Thoracic aorta (tissue), 2 donors: ENCODE results near the gene MXI1. TPM values are rescaled to one million over a fixed set of nuclear protein-coding genes. Genes with fewer than 3 reads are reported as not detected.

Source experiments
- ATAC-seq: fragments of 150-250 bp; one replicate; pipeline ENCODE4 v1.8.0; 2017; ENCODE audit warnings: low read depth; ENCODE audit not compliant: insufficient number of reproducible peaks, low FRiP score
- DNase-seq: peaks from one replicate; pipeline ENCODE4 v3.0.0-alpha.2; 2020; ENCODE audit warnings: low spot score
- H3K27ac ChIP-seq, 2 donors: fragments of 200-600 bp; sonication (generic); 1 replicate in 1 of 2; 2 replicates in 1 of 2; pipeline ENCODE4 v1.5.1; 2016; ENCODE audit warnings: mild to moderate bottlenecking in 2 of 2, moderate library complexity in 2 of 2
- H3K27me3 ChIP-seq: fragments of 200-600 bp; sonication (generic); replicated peaks from 2 replicates; pipeline ENCODE4 v1.6.0; 2016; ENCODE audit warnings: mild to moderate bottlenecking; ENCODE audit not compliant: insufficient read depth
- H3K36me3 ChIP-seq: fragments of 200-600 bp; sonication (generic); one replicate; pipeline ENCODE4 v1.5.1; 2016
- H3K4me1 ChIP-seq, 2 donors: fragments of 200-600 bp; sonication (generic); 1 replicate in 1 of 2; 2 replicates in 1 of 2; pipeline versions ENCODE4 v1.5.1 to v1.6.0; 2016; ENCODE audit warnings: low read depth in 2 of 2, mild to moderate bottlenecking in 1 of 2; ENCODE audit not compliant: control insufficient read depth in 1 of 2
- H3K4me3 ChIP-seq: fragments of 200-600 bp; sonication (generic); 2 replicates; pipeline ENCODE4 v1.5.1; 2016; ENCODE audit warnings: mild to moderate bottlenecking
- H3K9me3 ChIP-seq: fragments of 200-600 bp; sonication (generic); 2 replicates; pipeline ENCODE4 v1.5.1; 2016
- CTCF ChIP-seq: fragments of 200-600 bp; sonication (generic); IDR thresholded peaks from one replicate; pipeline ENCODE4 v1.5.1; 2019; ENCODE audit warnings: antibody characterized with exemption
- total RNA-seq, 2 donors: library from RNA; depleted of rRNA; stranded (reverse); fragments of >200 nt; gene quantifications; one replicate each; pipeline versions ENCODE4 v1.1.0 to v1.2.3, GENCODE V29; 2016

MXI1 gene
- total RNA-seq, 2 donors from 2014 or later = 87.7 to 92.8 TPM

DNA sequence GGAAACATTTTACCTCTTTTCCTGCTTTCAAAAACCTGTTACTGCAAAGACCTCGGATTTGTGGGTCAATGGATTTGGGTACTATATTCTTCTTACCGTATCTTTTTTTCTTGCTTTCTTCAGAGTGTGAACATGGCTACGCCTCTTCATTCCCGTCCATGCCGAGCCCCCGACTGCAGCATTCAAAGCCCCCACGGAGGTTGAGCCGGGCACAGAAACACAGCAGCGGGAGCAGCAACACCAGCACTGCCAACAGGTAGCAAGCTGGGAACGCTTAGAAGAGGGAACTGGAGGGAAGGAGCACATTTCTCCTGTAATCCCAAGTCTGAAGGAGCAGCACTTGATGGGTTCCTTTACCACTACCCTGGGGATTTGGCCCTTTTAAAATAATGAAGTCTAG lies 20.7 kb downstream of the MXI1 start:
- H3K9me3 ChIP-seq = no peaks in the 10 kb centered on the region
- H3K27me3 ChIP-seq = no peaks in the 10 kb centered on the region
- no peak for TF ChIP-seq CTCF
- H3K36me3 ChIP-seq = peaks cover 5% of the 10 kb centered on the region
- H3K4me3 ChIP-seq = peak overlapping the region; percentile 91
- ATAC-seq = no peak
- peaks cover 24 to 67% of the 10 kb centered on the region in 2 donors for H3K4me1 ChIP-seq
- peak overlapping the region in 1 of 2 donors; percentile 85 for H3K27ac ChIP-seq
- no peak for DNase-seq

GRCh38 chr10:110229155-110229554 lies 21.8 kb downstream of the MXI1 start:
- no peaks in the 10 kb centered on the region for H3K9me3 ChIP-seq
- H3K36me3 ChIP-seq = peaks cover 5% of the 10 kb centered on the region
- no peak for DNase-seq
- peak overlapping the region; percentile 91 for H3K4me3 ChIP-seq
- no peaks in the 10 kb centered on the region for H3K27me3 ChIP-seq
- no peak for TF ChIP-seq CTCF
- peak overlapping the region in 1 of 2 donors; percentile 31 for H3K27ac ChIP-seq
- peaks cover 26 to 75% of the 10 kb centered on the region in 2 donors for H3K4me1 ChIP-seq
- ATAC-seq = no peak

GRCh38 chr10:110233846-110234245 lies 26.4 kb downstream of the MXI1 start:
- no peak for DNase-seq
- H3K9me3 ChIP-seq = no peaks in the 10 kb centered on the region
- peaks cover 15 to 57% of the 10 kb centered on the region in 2 donors for H3K4me1 ChIP-seq
- H3K4me3 ChIP-seq = no peak overlapping the region
- H3K36me3 ChIP-seq = peaks cover 7% of the 10 kb centered on the region
- no peak for ATAC-seq
- no peak for TF ChIP-seq CTCF
- no peaks in the 10 kb centered on the region for H3K27me3 ChIP-seq
- no peak overlapping the region for H3K27ac ChIP-seq

- ATAC-seq (no peak), DNase-seq (no peak)
- H3K27me3 ChIP-seq = no peaks in the 10 kb centered on the region
- no peaks in the 10 kb centered on the region for H3K9me3 ChIP-seq
- TF ChIP-seq CTCF = no peak
- no peak overlapping the region for H3K27ac ChIP-seq
- no peak overlapping the region for H3K4me3 ChIP-seq
- H3K4me1 ChIP-seq = peaks cover 2 to 37% of the 10 kb centered on the region in 2 donors
- H3K36me3 ChIP-seq = peaks cover 7% of the 10 kb centered on the region
Measured at GRCh38 chr10:110237894-110238480, 30.6 kb downstream of the MXI1 start.

GRCh38 chr10:110239892-110240291 lies 32.5 kb downstream of the MXI1 start:
- Histone ChIP-seq H3K4me3 (no peak overlapping the region), H3K9me3 (no peaks in the 10 kb centered on the region), H3K4me1 (peaks cover 0 to 32% of the 10 kb centered on the region in 2 donors), H3K27me3 (no peaks in the 10 kb centered on the region), H3K27ac (no peak overlapping the region), H3K36me3 (peaks cover 7% of the 10 kb centered on the region)
- no peak for DNase-seq
- no peak for TF ChIP-seq CTCF
- ATAC-seq = no peak
